ENCODE measurements around the gene ZNF280B.
"Not testable (repeated sequence)": the region's sequence is repeated elsewhere in the genome, so short reads cannot be mapped to it uniquely, and the experiment has no call there.

The ZNF280B gene

GRCh38 chr22:22534604-22535415 is 26.3 kb upstream of the ZNF280B start:
- no peak for DNase-seq

- no peak for DNase-seq
Observed at GRCh38 chr22:22533863-22534262, 25.3 kb upstream of the ZNF280B start.

GRCh38 chr22:22533417-22533816 is 24.9 kb upstream of the ZNF280B start:
- DNase-seq, result no peak

- DNase-seq, result not testable (repeated sequence)
Observed at GRCh38 chr22:22532547-22533071, 24.1 kb upstream of the ZNF280B start.

GRCh38 chr22:22531770-22532546 is 23.4 kb upstream of the ZNF280B start:
- DNase-seq, result no peak

GRCh38 chr22:22528780-22529179 is 20.2 kb upstream of the ZNF280B start:
- no peak for DNase-seq

- DNase-seq, result no peak
Observed at GRCh38 chr22:22527312-22527711, 18.8 kb upstream of the ZNF280B start.

GRCh38 chr22:22526125-22526912 is 17.8 kb upstream of the ZNF280B start:
- no peak for DNase-seq

- DNase-seq, result no peak
Observed at GRCh38 chr22:22523494-22523893, 15.0 kb upstream of the ZNF280B start.

GRCh38 chr22:22521631-22522030 is 13.1 kb upstream of the ZNF280B start:
- no peak for DNase-seq

GRCh38 chr22:22520667-22521602 is 12.4 kb upstream of the ZNF280B start:
- no peak for DNase-seq

GRCh38 chr22:22520020-22520656 is 11.6 kb upstream of the ZNF280B start, which contains the start of gene ZNF280A:
Gene ZNF280A, minus strand, starts transcription at chr22:22520270. Its CDS starts 4,640 bp downstream, at chr22:22515630.
- DNase-seq, result no peak

- no peak for DNase-seq
Observed at GRCh38 chr22:22519591-22519990, 11.0 kb upstream of the ZNF280B start.

- no peak for DNase-seq
Observed at GRCh38 chr22:22516992-22517391, 8.4 kb upstream of the ZNF280B start.

- no peak for DNase-seq
Observed at GRCh38 chr22:22515890-22516289, 7.3 kb upstream of the ZNF280B start.

GRCh38 chr22:22514431-22514830 is 5.9 kb upstream of the ZNF280B start:
- DNase-seq, result not testable (repeated sequence)

- DNase-seq, result no peak
Observed at GRCh38 chr22:22513619-22514018, 5.1 kb upstream of the ZNF280B start.

GRCh38 chr22:22512951-22513350 is 4.4 kb upstream of the ZNF280B start:
- no peak for DNase-seq

GRCh38 chr22:22510833-22511232 is 2.3 kb upstream of the ZNF280B start:
- not testable (repeated sequence) for DNase-seq

- DNase-seq, result not testable (repeated sequence)
Observed at GRCh38 chr22:22509912-22510311, 1.4 kb upstream of the ZNF280B start.

- no peak for DNase-seq
Observed at GRCh38 chr22:22507743-22508273, 734 bp downstream of the ZNF280B start.

Data from NCI-H1048 (cell line).